H1 (cell line): ENCODE measurements around the gene LTC4S. TPM values are rescaled to one million over a fixed set of nuclear protein-coding genes. Genes with fewer than 3 reads are reported as not detected.

Experiments used
- GTF2F1 ChIP-seq: IDR thresholded peaks from 2 replicates; pipeline ENCODE4 v1.6.1; 2012; ENCODE audit warnings: low read depth, low read length, improper control_type of control experiment, borderline replicate concordance
- MAFK ChIP-seq: IDR thresholded peaks from 2 replicates; pipeline ENCODE4 v1.6.1; 2012; ENCODE audit warnings: low read depth, mild to moderate bottlenecking, improper control_type of control experiment, low read length
- MAX ChIP-seq: IDR thresholded peaks from 2 replicates; pipeline ENCODE4 v1.6.1; 2012; ENCODE audit warnings: inconsistent platforms
- RFX5 ChIP-seq: IDR thresholded peaks from 2 replicates; pipeline ENCODE4 v1.6.1; 2011; ENCODE audit warnings: low read depth, low read length, improper control_type of control experiment, borderline replicate concordance
- TBP ChIP-seq: IDR thresholded peaks from 2 replicates; pipeline ENCODE4 v1.6.1; 2011; ENCODE audit warnings: low read depth, low read length, improper control_type of control experiment
- polyA plus RNA-seq, 7 experiments: library from polyadenylated mRNA; depleted of rRNA in 3 of 7; stranded (reverse) in 5 of 7; unstranded in 2 of 7; fragments of >200 nt in 5 of 7; fragments of 200-250 nt in 2 of 7; gene quantifications; 1 replicate in 5 of 7; 2 replicates in 1 of 7; 4 replicates in 1 of 7; pipeline versions ENCODE4 v1.2.1 to v1.2.3, GENCODE V29; 2011 to 2013; ENCODE audit warnings: missing spikeins in 2 of 7, mixed read lengths in 2 of 7
- total RNA-seq: library from RNA; stranded (reverse); fragmentation: NEBNext Ultra II Directional; extraction: Animal tissue kit (Norgen Biotek cat#: 25700); gene quantifications from 2 replicates; pipeline ENCODE4 v1.2.1, GENCODE V29; 2021

Gene LTC4S
- total and polyA plus RNA-seq, 2 of the 8 experiments (the other 6 are each of a cell fraction or from before 2014, with no cell fraction given): 2.2 to 3.7 TPM

GRCh38 chr5:179825655-179826182 is 31.9 kb downstream of the LTC4S start (continued):
- no peak for TF ChIP-seq MAFK
- TF ChIP-seq RFX5: no peak
- no peak for TF ChIP-seq MAX
- TF ChIP-seq GTF2F1: no peak
- TF ChIP-seq TBP: no peak
